Hepatocyte (in vitro differentiated cells): ENCODE measurements around the gene OPCML. TPM values are rescaled to one million over a fixed set of nuclear protein-coding genes. Genes with fewer than 3 reads are reported as not detected.

ENCODE experiments used
- DNase-seq: peaks from one replicate; pipeline ENCODE4 v3.0.0-alpha.2; 2016; ENCODE audit warnings: low spot score
- H2AFZ ChIP-seq: fragments of 200-600 bp; sonication (generic); 2 replicates; pipeline ENCODE4 v1.6.0; 2016; ENCODE audit warnings: antibody characterized with exemption, mild to moderate bottlenecking
- H3K27ac ChIP-seq: fragments of 200-600 bp; sonication (generic); 2 replicates; pipeline ENCODE4 v1.5.1; 2016; ENCODE audit warnings: mild to moderate bottlenecking
- H3K27me3 ChIP-seq: fragments of 200-600 bp; sonication (generic); 2 replicates; pipeline ENCODE4 v1.6.1; 2016
- H3K36me3 ChIP-seq: fragments of 200-600 bp; sonication (generic); replicated peaks from 2 replicates; pipeline ENCODE4 v1.5.1; 2016; ENCODE audit warnings: low read depth; ENCODE audit not compliant: insufficient read depth
- H3K4me1 ChIP-seq: fragments of 200-600 bp; sonication (generic); 2 replicates; pipeline ENCODE4 v1.5.1; 2016; ENCODE audit warnings: mild to moderate bottlenecking, moderate library complexity; ENCODE audit not compliant: insufficient read depth
- H3K4me2 ChIP-seq: fragments of 200-600 bp; sonication (generic); 2 replicates; pipeline ENCODE4 v1.6.0; 2016
- H3K4me3 ChIP-seq: fragments of 200-600 bp; sonication (generic); 2 replicates; pipeline ENCODE4 v1.5.1; 2016; ENCODE audit warnings: mild to moderate bottlenecking
- H3K79me2 ChIP-seq: fragments of 200-600 bp; sonication (generic); 2 replicates; pipeline ENCODE4 v1.6.0; 2017; ENCODE audit warnings: mild to moderate bottlenecking
- H3K9me2 ChIP-seq: fragments of 200-600 bp; sonication (generic); replicated peaks from 2 replicates; pipeline ENCODE4 v1.6.0; 2017; ENCODE audit warnings: mild to moderate bottlenecking; ENCODE audit not compliant: insufficient read depth
- H3K9me3 ChIP-seq: fragments of 200-600 bp; sonication (generic); 2 replicates; pipeline ENCODE4 v1.5.1; 2016; ENCODE audit warnings: low read depth, mild to moderate bottlenecking
- H4K20me1 ChIP-seq: fragments of 200-600 bp; sonication (generic); 2 replicates; pipeline ENCODE4 v1.6.0; 2016; ENCODE audit warnings: mild to moderate bottlenecking; ENCODE audit not compliant: insufficient read depth, poor library complexity, severe bottlenecking
- CTCF ChIP-seq: fragments of 200-600 bp; sonication (generic); IDR thresholded peaks from 2 replicates; pipeline ENCODE4 v1.5.1; 2016; ENCODE audit warnings: antibody characterized with exemption, mild to moderate bottlenecking; ENCODE audit not compliant: poor library complexity
- EZH2 ChIP-seq: fragments of 200-600 bp; sonication (generic); IDR thresholded peaks from 2 replicates; pipeline ENCODE4 v1.6.1; 2016; ENCODE audit warnings: antibody characterized with exemption, mild to moderate bottlenecking, borderline replicate concordance
- EZH2phosphoT487 ChIP-seq: fragments of 200-600 bp; sonication (generic); IDR thresholded peaks from one replicate; pipeline ENCODE4 v1.6.1; 2018; ENCODE audit warnings: antibody characterized with exemption, mild to moderate bottlenecking, low read depth, moderate library complexity; ENCODE audit not compliant: unreplicated experiment, severe bottlenecking
- WGBS: methylation state at CpG from one replicate; pipeline ENCODE4 v1.1.6; 2016; ENCODE audit warnings: low lambda C conversion rate; ENCODE audit errors: missing lambda C conversion rate; 5-methylcytosine and 5-hydroxymethylcytosine counted together
- polyA plus RNA-seq: library from polyadenylated mRNA; unstranded; fragments of >200 nt; fragmentation: Nextera tagmentation; extraction: Ambion mirVana; gene quantifications from 2 replicates; pipeline ENCODE4 v1.2.1, GENCODE V29; 2016
- total RNA-seq: library from RNA; depleted of rRNA; stranded (reverse); fragments of >200 nt; gene quantifications from 2 replicates; pipeline ENCODE4 v1.2.3, GENCODE V29; 2014

The OPCML gene
- total and polyA plus RNA-seq, 2 experiments from 2014 or later = 0.37 to 0.98 TPM

GRCh38 chr11:132844956-132845696, 687.2 kb downstream of the OPCML start:
- no peaks in the 10 kb centered on the region for H3K9me3 ChIP-seq
- no peak overlapping the region for H3K27ac ChIP-seq
- no peak overlapping the region for H3K4me2 ChIP-seq
- 68% methylated on average over 5 of the region's 5 CpGs for WGBS
- H3K9me2 ChIP-seq = no peaks in the 10 kb centered on the region
- no peaks in the 10 kb centered on the region for H3K27me3 ChIP-seq
- H3K79me2 ChIP-seq = no peaks in the 10 kb centered on the region
- no peak overlapping the region for H2AFZ ChIP-seq
- TF ChIP-seq CTCF (no peak), EZH2phosphoT487 (no peak)
- H4K20me1 ChIP-seq = no peaks in the 10 kb centered on the region
- H3K4me3 ChIP-seq = no peak overlapping the region
- H3K4me1 ChIP-seq = no peaks in the 10 kb centered on the region
- no peaks in the 10 kb centered on the region for H3K36me3 ChIP-seq
- peak; percentile 32 for DNase-seq

- H3K4me3 ChIP-seq = no peak overlapping the region
- no peaks in the 10 kb centered on the region for H3K4me1 ChIP-seq
- H3K36me3 ChIP-seq = no peaks in the 10 kb centered on the region
- H3K79me2 ChIP-seq = no peaks in the 10 kb centered on the region
- TF ChIP-seq EZH2 (no peak), CTCF (no peak), EZH2phosphoT487 (no peak)
- no peak for DNase-seq
- no peak overlapping the region for H3K4me2 ChIP-seq
- no peaks in the 10 kb centered on the region for H4K20me1 ChIP-seq
- H3K9me2 ChIP-seq = no peaks in the 10 kb centered on the region
- no peaks in the 10 kb centered on the region for H3K9me3 ChIP-seq
- H3K27ac ChIP-seq = no peak overlapping the region
- no peaks in the 10 kb centered on the region for H3K27me3 ChIP-seq
- WGBS = 89% methylated on average over 12 of the region's 12 CpGs
- H2AFZ ChIP-seq = no peak overlapping the region
These were observed 691.6 kb downstream of the OPCML start for GRCh38 chr11:132840660-132841059.

- no peaks in the 10 kb centered on the region for H3K9me3 ChIP-seq
- H3K27me3 ChIP-seq = no peaks in the 10 kb centered on the region
- H3K4me3 ChIP-seq = no peak overlapping the region
- H3K27ac ChIP-seq = no peak overlapping the region
- no peak for TF ChIP-seq EZH2
- no peak for TF ChIP-seq EZH2phosphoT487
- no peak for TF ChIP-seq CTCF
- H3K4me1 ChIP-seq = no peaks in the 10 kb centered on the region
- no peaks in the 10 kb centered on the region for H4K20me1 ChIP-seq
- no peaks in the 10 kb centered on the region for H3K36me3 ChIP-seq
- no peaks in the 10 kb centered on the region for H3K9me2 ChIP-seq
- H3K4me2 ChIP-seq = no peak overlapping the region
- WGBS = 65% methylated on average over 5 of the region's 5 CpGs
- H2AFZ ChIP-seq = no peak overlapping the region
- H3K79me2 ChIP-seq = no peaks in the 10 kb centered on the region
- no peak for DNase-seq
These were observed 692.1 kb downstream of the OPCML start for GRCh38 chr11:132840191-132840590.
